ENCODE measurements around the gene GOLGA8A.

DNA sequence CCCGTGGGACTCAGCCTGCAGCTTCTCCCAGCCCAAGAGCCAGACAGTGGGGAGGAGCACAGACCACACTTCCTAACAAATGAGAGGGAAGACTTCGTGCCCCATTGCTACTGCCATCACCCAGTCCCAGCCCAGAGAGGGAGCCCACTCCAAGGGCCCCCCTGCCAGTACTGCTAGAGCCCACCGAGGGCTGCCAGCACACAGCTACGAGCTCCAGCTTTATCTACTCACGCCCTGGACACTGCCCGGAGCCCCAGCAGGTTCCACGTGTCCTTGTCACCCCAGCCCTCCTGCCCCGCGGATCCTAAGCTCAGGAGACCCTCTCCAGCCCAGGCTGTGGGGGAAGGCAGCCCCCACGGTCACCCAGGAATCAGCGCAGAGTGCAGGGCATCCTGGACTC lies 1.9 kb downstream of the GOLGA8A start:
- TF ChIP-seq TSHZ2 (CRISPR knock-in tag; IDR thresholded peaks at IDR 0.05) (no peak), GLIS3 (CRISPR knock-in tag; IDR thresholded peaks at IDR 0.05) (no peak), ZNF70 (CRISPR knock-in tag; IDR thresholded peaks at IDR 0.05) (no peak), PPARA (CRISPR knock-in tag; IDR thresholded peaks at IDR 0.05; ENCODE audit: borderline replicate concordance) (no peak), CSDC2 (CRISPR knock-in tag; IDR thresholded peaks at IDR 0.05) (no peak), CREB5 (CRISPR knock-in tag; IDR thresholded peaks at IDR 0.05; ENCODE audit: low read depth) (no peak)

Measured in SK-N-SH treated with all-trans-retinoic acid at 6 μM for 48 hours (cell line).